NOMO-1 treated with DMSO at 0.1 percent for 48 hours (cell line): ENCODE data around the gene HSPA1A.
A peak's percentile ranks its signal among the peaks of the same experiment; 100 is the strongest.
"Not testable (repeated sequence)": the region's sequence is repeated elsewhere in the genome, so short reads cannot be mapped to it uniquely, and the experiment has no call there.

Source experiments
- DNase-seq: peaks from one replicate; lab custom pipeline; 2025; ENCODE audit not compliant: unreplicated experiment; lab: John Stamatoyannopoulos, UW

HSPA1A gene

DNA sequence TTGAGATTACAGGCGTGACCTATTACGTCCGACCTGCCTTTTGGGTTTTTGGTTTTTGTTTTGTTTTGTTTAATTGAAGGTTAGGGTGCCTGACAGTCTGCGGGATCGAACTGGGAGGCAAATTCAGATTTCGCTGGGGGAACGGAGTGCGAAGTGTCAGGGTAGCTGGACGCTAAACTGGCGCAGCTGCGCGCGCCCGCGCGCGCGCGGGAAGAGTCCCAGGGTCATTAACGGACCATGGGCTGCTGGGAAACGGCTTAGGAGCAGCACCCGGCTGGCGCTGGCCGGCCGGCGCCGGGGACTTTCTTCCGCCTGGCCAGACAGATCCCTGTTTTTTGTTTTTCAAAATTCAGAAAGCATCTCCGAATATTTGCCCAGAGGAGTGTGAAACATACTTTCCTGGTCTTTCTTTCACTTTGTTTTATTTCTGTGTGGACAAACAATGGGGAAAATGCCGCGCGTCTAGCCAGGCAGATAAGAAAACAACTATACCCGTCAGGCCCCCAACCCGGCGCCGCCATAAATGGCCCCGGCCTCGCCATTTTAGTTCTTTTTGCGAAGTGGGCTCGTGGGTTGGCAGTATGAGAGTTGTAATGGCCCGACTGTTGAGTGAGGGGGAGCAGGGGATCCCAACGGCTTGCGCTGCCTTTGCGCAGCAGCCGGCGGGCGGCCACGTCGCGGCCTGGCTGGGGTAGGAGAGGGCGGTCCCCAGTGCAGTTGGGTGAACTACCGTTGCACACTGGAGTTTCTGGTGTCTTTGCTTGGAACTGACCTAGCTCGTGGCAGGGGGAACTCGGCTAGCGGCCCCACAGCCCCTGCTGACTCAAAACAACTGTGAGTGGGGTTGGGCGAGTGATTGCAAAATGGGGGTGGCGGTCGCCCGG, 19.3 kb downstream of the HSPA1A start:
- peak; percentile 76 for DNase-seq

- DNase-seq: no peak
Measured at GRCh38 chr6:31836047-31836473, 20.7 kb downstream of the HSPA1A start.

GRCh38 chr6:31836474-31837368, 21.4 kb downstream of the HSPA1A start:
- DNase-seq: peak; percentile 62

GRCh38 chr6:31837369-31838113, 22.2 kb downstream of the HSPA1A start:
- DNase-seq: peak; percentile 18

- not testable (repeated sequence) for DNase-seq
Measured at GRCh38 chr6:31838114-31838553, 22.8 kb downstream of the HSPA1A start.

- no peak for DNase-seq
Measured at GRCh38 chr6:31838968-31839367, 23.6 kb downstream of the HSPA1A start.

GRCh38 chr6:31839779-31840126, 24.4 kb downstream of the HSPA1A start:
- not testable (repeated sequence) for DNase-seq

DNA sequence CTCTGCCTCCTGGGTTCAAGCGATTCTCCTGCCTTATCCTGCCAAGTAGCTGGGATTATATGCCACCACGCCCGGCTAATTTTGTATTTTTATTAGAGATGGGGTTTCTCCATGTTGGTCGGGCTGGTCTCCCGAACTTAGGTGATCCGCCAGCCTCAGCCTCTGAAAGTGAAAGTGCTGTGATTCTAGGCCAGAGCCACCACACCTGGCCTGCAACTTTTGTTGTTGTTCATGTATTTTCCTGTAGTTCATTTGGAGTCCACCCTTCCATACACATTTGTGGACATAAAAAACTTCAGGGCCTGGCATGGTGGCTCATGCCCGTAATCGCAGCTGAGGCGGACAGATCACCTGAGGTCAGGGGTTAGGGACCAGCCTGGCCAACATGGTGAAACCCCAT, 26.7 kb downstream of the HSPA1A start:
- DNase-seq: no peak

GRCh38 chr6:31844507-31844906, 29.2 kb downstream of the HSPA1A start:
- no peak for DNase-seq

DNA sequence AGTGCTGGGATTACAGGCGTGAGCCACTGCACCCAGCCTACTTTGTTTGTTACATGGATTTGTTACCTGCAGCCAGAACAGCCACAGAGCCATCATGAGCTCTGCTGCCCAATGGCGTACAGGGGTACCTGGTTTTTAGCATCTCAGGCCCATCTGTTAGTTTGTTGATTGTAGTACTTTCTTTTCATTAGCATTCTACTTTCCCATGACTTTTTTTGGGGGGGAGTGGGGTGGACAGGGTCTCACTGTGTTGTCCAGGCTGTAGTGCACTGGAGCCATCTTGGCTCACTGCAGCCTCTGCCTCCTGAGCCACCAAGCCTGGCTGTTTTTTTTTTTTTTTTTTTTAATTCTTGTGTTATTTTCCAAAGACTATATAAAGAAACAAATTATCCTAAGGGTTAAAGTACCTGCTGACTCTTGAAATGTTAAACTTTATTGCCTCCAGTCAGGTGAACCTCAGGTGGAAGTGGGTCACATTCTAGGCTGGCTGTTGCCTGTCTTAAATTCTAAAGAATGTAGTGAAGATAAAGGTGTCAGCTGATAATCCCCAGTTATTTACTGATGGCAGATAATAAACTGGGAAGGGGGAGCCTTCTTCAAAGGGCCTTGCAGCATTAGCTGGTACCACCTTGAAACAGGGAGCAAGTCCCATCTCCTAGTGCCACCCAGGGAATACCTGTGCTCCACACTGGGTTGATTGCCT, 32.1 kb downstream of the HSPA1A start:
- DNase-seq: no peak

DNA sequence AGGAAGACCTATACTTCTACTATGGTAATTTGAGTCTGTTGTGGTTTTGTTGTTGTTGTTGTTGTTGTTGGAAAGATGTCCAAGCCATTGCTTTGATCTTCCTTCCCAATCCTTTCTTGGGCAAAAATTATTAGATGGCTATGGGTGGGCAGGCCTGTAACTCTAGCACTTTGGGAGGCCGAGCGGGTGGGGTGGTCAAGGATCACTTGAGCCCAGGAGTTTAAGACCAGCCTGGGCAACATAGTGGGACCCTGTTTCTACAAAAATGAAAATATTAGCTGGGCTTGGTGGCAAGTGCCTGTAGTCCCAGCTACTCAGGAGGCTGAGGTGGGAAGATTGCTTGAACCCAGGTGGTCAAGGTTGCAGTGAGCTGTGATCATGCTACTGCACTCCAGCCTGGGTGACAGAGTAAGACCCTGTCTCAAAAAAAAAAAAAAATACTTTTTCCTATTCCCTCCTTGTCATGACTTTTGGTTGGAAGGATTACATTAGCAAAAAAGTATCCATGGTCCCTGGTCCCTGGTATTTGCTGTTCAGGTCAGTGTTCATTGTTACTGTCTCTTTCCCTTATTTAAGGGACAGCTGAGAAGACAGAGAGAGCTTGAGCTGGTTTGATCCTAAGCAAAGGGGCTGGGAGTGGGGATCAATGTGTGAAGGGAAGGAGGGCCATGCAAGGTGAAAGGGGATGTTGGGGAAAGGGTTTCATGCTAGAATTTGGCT, 35.6 kb downstream of the HSPA1A start:
- no peak for DNase-seq

- no peak for DNase-seq
Measured at GRCh38 chr6:31851485-31851832, 36.1 kb downstream of the HSPA1A start.

DNA sequence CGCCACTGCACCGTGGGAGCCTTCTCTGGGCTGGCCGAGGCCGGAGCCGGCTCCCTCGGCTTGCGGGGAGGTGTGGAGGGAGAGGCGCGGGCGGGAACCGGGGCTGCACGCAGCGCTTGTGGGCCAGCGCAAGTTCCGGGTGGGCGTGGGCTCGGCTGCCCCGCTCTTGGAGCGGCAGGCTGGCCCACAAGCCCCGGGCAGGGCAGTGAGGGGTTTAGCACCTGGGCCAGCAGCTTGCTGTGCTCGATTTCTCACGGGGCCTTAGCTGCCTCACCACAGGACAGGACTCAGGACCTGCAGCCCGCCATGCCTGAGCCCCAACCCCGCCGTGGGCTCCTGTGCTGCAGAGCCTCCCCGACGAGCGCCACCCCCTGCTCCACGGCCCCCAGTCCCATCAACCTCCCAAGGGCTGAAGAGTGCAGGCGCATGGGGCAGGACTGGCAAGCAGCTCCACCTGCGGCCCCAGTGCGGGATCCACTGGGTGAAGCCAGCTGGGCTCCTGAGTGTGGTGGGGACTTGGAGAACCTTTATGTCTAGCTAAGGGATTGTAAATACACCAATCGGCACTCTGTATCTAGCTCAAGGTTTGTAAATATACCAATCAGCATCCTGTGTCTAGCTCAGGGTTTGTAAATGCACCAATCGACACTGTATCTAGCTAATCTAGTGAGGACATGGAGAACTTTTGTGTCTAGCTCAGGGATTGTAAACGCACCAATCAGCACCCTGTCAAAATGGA, 36.8 kb downstream of the HSPA1A start:
- not testable (repeated sequence) for DNase-seq

DNA sequence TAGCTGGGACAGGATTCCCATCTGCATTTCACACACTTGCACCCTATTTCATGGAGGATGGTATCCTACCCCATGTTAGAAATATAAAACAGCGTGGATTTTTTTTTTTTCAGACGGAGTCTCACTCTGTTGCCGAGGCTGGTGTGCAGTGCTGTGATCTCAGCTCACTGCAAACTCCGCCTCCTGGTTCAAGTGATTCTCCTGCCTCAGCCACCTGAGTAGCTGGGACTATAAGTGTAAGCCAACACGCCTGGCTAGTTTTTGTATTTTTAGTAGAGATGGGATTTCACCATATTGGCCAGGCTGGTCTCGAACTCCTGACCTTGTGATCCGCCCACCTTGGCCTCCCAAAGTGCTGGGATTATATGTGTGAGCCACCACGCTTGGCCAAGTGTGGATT, 42.4 kb downstream of the HSPA1A start:
- not testable (repeated sequence) for DNase-seq

DNA sequence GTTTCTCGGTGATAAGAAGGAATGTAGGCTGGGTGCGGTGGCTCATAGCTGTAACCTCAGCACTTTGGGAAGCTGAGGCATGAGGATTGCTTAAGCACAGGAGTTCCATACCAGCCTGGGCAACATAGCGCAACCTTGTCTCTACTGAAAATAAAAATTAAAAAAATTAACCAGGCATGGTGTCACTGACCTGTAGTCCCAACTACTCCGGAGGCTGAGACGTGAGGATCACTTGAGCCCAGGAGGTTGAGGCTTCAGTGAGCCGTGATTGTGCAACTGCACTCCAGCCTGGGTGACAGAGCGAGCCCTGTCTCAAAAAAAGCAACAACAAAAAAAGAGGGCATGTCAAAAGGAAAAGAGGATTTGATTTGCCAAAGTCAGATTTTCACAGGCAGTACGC, 43.4 kb downstream of the HSPA1A start:
- DNase-seq: no peak

DNA sequence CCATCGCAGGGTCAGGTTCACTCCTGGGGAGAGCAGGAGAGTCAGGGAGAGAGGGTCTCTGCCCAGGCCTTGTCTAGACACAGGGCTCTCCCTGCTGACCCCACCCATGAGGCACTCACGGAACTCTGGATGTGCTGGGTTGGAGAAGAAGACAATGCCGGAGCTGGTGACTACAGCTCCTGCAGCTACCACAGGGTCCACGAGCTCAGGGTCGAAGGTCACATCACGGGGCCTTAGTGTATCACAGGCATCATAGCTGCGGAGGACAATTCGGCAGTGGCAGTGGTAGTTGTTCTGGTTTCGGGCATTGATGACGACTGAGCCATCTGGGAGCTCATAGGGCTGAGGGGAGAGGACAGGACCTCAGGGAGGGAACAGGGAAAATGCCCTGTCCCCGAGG, 44.6 kb downstream of the HSPA1A start:
- DNase-seq: no peak

- no peak for DNase-seq
Measured at GRCh38 chr6:31860349-31860748, 45.0 kb downstream of the HSPA1A start.

DNA sequence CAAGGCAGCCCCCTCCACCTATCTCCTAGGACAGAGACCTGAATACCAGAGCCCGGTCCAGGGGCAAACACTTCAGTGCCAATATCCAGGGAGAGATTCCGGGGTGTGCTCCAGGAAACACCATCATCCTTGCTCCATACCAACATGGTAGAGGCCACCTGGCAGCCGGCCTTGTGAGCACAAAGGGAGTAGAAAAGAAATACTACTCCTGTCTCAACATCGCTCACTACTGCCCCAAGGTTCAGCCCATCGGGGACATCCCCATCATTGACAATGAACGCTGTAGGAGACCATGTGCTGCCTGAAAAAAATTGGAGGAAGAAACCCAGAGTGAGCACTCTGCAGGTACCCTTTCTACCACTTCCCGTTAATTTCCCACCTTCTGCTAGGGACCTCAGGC, 45.8 kb downstream of the HSPA1A start:
- no peak for DNase-seq

GRCh38 chr6:31861919-31862343, 46.6 kb downstream of the HSPA1A start:
- no peak for DNase-seq
